ENCODE data around the gene TP53. TPM values are rescaled to one million over a fixed set of nuclear protein-coding genes. Genes with fewer than 3 reads are reported as not detected.

TP53 gene
- total RNA-seq, 4 donors from 2014 or later: 16.4 to 66.4 (median 35.6) TPM

DNA sequence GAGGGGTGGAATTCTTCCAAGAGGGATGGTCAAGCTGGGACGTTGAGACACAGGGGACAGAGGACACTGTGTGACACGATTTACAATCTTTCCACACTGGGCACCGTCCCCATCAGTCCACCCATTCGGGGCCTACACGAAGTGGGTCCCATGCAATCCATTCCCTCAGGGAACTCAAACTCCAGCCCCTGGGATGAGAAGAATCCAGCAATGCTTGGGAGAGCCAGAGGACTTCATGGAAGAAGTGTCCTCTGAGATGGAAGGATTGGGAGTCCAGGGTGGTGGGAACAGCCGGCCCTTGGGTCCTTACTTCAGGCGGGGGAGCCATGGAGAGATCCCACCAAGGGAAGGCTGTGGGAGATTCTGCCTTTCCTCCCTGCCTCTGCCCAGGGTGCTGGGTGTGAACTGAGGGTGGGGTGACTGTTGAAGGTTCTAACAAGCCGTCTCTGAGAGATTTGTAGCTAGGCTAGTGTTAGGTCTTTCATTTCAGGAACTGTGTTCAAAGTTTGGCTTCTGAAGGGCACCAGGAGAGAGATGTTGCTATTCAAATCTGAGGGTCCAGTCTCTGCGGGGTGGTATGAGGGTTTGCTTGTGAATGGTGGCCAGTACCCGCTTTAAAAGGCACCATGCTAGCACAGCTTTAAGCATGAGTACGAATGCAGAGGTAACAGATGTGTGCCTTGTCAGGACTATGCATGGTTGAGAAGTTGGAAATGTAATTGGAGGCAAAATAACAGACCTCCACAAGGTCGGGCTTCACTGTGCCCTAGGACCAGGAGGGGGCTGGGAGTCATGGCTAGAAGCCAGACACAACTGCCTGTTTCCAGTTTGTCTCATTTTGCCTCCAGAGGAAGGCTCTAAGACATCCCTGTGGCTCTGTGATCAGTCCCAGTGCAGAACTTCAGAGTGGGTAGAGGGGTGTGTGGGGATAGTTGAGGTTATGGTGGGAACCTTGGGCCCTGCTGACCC, 34.6 kb downstream of the TP53 start:
- no peak overlapping the region for H3K27ac ChIP-seq
- 68 to 70% methylated on average over 11 to 12 of the region's 12 CpGs for whole genome bisulfite sequencing, 2 donors
- no peak overlapping the region for H3K4me3 ChIP-seq (replicated peaks in 1 of 3)
- no peak for TF ChIP-seq POLR2A (IDR thresholded peaks at IDR 0.05)
- TF ChIP-seq, protein P1, sequence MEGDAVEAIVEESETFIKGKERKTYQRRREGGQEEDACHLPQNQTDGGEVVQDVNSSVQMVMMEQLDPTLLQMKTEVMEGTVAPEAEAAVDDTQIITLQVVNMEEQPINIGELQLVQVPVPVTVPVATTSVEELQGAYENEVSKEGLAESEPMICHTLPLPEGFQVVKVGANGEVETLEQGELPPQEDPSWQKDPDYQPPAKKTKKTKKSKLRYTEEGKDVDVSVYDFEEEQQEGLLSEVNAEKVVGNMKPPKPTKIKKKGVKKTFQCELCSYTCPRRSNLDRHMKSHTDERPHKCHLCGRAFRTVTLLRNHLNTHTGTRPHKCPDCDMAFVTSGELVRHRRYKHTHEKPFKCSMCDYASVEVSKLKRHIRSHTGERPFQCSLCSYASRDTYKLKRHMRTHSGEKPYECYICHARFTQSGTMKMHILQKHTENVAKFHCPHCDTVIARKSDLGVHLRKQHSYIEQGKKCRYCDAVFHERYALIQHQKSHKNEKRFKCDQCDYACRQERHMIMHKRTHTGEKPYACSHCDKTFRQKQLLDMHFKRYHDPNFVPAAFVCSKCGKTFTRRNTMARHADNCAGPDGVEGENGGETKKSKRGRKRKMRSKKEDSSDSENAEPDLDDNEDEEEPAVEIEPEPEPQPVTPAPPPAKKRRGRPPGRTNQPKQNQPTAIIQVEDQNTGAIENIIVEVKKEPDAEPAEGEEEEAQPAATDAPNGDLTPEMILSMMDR (IDR thresholded peaks at IDR 0.05): no peak
- H3K27me3 ChIP-seq: no peaks in the 10 kb centered on the region
- peak; percentile 24 to 29 for DNase-seq
- intact Hi-C loops (cut with DNase I): no loop called here
- H3K4me1 ChIP-seq: peaks cover 17 to 20% of the 10 kb centered on the region in 2 donors
- H3K36me3 ChIP-seq: no peaks in the 10 kb centered on the region
- H3K9me3 ChIP-seq: no peaks in the 10 kb centered on the region

DNA sequence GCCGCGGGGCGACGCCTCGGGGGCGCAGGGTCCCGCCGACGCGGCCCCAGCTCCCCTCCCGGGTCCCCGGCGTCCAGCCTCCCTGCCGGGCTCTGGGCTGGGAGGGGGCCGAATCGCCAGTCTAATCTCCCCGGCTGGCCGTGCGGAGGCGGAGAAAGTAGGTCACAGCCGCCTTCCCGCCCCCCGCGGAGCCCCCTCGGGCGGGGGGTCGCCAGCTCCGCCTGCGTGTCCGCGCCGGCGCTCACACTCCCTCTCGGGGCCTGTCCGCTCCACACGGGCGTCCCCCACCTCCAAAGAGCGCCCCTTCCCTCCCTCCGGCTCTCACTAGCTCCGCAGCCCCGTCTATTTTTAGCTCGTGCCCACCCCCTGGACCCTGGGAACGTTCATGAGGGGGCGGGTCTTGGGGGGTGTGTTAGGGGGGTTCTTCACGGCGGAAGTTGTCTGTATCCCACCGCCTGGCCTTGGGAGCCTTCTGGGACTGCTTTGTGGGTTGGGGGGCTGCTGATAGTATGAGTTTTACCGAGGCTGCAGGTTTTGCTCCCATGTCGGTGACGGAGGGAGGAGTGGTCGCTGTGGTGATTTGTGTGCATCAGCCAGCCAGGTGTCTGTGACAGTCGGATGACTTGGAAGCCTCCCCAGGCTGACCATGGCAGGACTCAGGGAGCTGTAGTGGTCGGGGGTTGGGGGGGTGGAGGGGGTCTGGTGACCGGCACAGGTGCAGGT, 35.5 kb downstream of the TP53 start:
- 9 to 22% methylated on average over 2 to 16 of the region's 54 CpGs for WGBS, 2 donors

DNA sequence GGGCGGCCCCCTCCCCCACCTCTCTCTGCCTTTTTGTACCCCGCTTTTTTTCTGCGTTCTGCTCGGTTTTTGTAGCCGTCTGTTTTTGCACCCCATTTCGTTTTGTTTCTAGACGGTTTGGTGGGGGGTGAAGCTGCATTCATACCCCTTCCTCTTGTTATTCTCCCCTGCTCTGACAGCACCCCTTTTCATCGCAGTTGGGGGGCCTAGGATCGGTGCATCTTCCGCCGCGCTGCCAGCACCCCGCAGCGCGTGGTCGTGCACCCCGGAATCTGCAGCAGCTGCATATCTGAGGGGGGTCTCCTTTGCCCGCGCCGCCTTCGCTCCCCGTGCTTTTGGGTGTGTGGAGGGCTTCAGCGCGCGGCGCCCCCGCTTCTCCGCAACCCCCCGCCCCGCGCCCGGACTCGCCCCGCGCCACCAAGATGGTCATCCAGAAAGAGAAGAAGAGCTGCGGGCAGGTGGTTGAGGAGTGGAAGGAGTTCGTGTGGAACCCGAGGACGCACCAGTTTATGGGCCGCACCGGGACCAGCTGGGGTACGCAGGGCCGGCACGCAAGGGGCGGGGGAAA, 36.1 kb downstream of the TP53 start:
- Histone ChIP-seq H3K27ac (peak overlapping the region in 2 of 3 donors; percentile 20 to 50), H3K27me3 (no peaks in the 10 kb centered on the region), H3K4me1 (peaks cover 17 to 20% of the 10 kb centered on the region in 2 donors), H3K4me3 (replicated peaks in 1 of 3) (peak overlapping the region; percentile 3 to 44 (median 11)), H3K36me3 (no peaks in the 10 kb centered on the region), H3K9me3 (no peaks in the 10 kb centered on the region)
- no peak for TF ChIP-seq POLR2A (IDR thresholded peaks at IDR 0.05)
- TF ChIP-seq, protein P1 (IDR thresholded peaks at IDR 0.05): no peak
- intact Hi-C loops (cut with DNase I): no loop called here
- 1 to 2% methylated on average over 22 to 35 of the region's 45 CpGs for WGBS, 2 donors
- no peak for DNase-seq

More for the DNA sequence above, 35.5 kb downstream of the TP53 start:
- TF ChIP-seq, protein P1 (IDR thresholded peaks at IDR 0.05): no peak
- no peak for TF ChIP-seq POLR2A (IDR thresholded peaks at IDR 0.05)
- peaks cover 17 to 20% of the 10 kb centered on the region in 2 donors for H3K4me1 ChIP-seq
- peak overlapping the region; percentile 3 to 44 (median 11) for H3K4me3 ChIP-seq (replicated peaks in 1 of 3)
- no peaks in the 10 kb centered on the region for H3K27me3 ChIP-seq
- no peaks in the 10 kb centered on the region for H3K36me3 ChIP-seq
- peak; percentile 11 to 37 for DNase-seq
- H3K9me3 ChIP-seq: no peaks in the 10 kb centered on the region
- intact Hi-C loops (cut with DNase I): no loop called here
- H3K27ac ChIP-seq: peak overlapping the region in 2 of 3 donors; percentile 20 to 50

DNA sequence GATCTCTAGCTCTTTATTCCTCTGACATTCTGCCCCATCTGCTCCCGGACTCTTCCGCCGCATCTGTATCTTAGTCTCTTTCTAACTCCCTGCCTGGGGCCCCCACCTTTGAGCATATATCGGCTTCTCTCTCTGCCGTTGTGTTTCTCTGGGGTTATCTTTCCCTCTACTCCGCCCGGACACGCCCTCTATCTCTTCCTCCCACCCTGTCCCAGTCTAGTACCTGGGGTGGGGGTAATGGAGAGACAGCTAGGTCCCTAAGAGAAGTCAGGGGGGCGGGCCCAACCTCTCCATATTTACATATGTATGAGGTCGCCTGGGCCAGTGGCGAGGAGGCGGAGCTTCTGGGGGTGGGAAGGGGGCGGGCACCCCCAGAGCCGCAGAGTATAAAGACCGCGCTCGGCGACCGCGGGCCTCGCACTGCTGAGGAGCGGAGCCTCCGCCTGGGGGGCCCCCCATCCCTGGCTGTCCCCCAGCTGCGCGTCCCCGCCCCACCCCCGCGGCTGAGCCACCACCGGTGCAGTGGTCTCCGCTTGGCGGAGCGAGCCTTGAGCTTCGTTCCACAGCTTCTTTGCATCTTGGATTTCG, 36.7 kb downstream of the TP53 start, which contains the start of gene ATP1B2:
TSS of gene ATP1B2 (plus strand) at position 418 of the 588 bp plus-strand sequence. CDS start 593 bp downstream, outside the sequence.
- 3 to 4% methylated on average over 10 to 22 of the region's 34 CpGs for WGBS, 2 donors
- H3K9me3 ChIP-seq: no peaks in the 10 kb centered on the region
- intact Hi-C loops (cut with DNase I): no loop called here
- peak; percentile 75 to 85 for DNase-seq
- TF ChIP-seq, protein P1 (IDR thresholded peaks at IDR 0.05): no peak
- no peak for TF ChIP-seq POLR2A (IDR thresholded peaks at IDR 0.05)
- H3K4me1 ChIP-seq: peaks cover 17 to 20% of the 10 kb centered on the region in 2 donors
- H3K27me3 ChIP-seq: no peaks in the 10 kb centered on the region
- peak within 1 kb of the TSS in 2 of 3 donors; percentile 20 to 50 for H3K27ac ChIP-seq
- H3K4me3 ChIP-seq (replicated peaks in 1 of 3): peak within 1 kb of the TSS; percentile 11 to 44 (median 15)
- H3K36me3 ChIP-seq: no peaks in the 10 kb centered on the region

Measured in thyroid gland (tissue), 4 donors.